Stimulated activated CD4-positive, alpha-beta T cell treated with anti-CD3 and anti-CD28 coated beads, Interleukin-2, amount 100 ng/mL, for 24 hours (primary cell): ENCODE results near the gene ZMYND8.

Source experiments
- DNase-seq, 2 donors: peaks; one replicate each; pipeline ENCODE4 v3.0.0-alpha.2; 2020

The ZMYND8 gene

GRCh38 chr20:47353239-47353691, 3.2 kb downstream of the ZMYND8 start:
- DNase-seq, result no peak

GRCh38 chr20:47352332-47353238, 3.9 kb downstream of the ZMYND8 start:
- DNase-seq, result no peak

DNA sequence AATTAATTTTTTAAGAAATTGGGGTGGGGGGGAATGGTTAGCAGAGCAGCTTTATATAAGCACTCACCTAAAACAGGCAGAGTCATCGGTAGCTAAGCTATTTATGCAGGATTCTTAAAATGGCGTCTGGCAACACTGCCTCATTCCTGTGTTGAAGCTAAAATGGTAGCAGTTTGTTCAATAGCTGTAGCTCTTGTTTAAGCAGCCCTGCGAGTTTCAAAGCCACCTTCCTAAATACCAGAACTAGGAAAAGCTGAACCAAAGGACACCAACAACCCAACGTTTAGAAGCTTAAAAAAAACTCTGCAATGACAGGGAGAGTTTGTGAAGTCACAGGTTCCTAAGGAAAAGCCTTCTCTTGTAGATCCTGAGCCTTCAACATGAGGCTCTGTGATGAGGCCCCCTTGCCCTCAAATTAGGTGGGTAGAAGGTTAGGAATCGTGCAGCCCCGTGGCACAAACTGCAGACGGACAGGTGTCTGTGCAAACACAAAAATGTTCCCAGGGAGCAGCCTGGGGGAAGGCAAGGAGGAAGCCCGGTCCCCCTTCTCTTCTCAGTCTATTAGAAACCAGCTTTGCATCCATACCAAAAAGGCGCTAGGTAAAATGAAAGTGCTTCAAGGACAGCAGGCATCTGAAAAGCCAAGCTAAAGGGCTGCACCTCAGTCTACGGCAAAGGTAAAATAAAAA, 4.7 kb downstream of the ZMYND8 start:
- no peak for DNase-seq

DNA sequence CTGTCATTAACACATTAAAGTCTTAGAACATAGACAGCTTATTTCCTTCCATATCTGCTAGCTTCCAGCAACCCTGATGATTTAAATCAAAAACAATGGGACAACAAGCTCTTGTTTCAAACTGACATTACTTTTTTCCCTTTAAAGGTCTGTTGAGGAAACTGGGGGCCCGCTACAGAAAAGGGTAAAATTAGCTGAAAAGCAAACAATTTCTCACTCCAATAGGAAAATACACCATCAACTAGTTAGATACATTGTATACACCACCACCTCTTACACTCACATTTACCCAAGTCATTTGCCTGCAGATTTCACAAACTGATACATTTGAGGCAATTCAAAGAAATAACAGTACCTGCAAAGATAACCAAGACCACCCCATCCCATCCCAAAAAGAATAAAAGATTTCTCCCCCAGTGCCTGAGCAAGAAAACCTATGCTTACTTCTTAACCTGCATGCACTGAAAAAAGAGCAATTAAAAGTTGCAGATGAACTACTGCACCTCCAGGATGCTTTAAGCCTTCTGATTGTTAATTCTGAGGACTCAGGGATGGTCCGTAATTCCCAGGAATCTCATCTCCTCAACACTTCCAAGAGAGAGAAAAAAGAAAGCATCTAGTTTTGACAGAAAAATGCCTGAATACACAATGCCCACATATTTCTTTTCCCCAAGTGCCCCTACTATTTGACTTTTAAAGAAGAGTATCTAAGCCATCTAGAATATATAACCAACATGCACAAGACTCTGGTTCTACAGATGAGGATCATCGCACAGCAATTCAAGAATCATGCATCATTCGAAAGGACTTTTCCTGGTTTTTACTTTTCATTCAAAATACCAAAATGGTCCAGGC, 5.6 kb downstream of the ZMYND8 start:
- no peak for DNase-seq

DNA sequence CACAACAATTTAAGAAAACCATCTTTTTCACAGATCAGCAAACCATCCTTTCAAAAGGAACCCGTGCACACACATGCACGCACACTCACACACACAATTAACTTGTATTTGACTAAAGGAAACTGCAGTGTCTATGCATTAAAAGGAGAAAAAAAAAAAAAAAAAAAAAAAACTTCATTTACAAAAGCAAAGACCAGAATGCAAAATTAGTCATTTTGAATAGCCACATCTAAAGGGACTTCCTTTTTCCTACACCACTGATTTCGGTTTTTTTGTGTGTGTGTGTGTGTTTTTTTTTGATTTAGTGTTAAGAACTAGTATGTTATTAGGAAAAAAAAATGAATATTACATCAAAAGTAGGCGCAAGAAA, 6.3 kb downstream of the ZMYND8 start:
- DNase-seq, result no peak

- no peak for DNase-seq
Observed at GRCh38 chr20:47349365-47350180, 6.9 kb downstream of the ZMYND8 start.

- no peak for DNase-seq
Observed at GRCh38 chr20:47348539-47349142, 7.9 kb downstream of the ZMYND8 start.

DNA sequence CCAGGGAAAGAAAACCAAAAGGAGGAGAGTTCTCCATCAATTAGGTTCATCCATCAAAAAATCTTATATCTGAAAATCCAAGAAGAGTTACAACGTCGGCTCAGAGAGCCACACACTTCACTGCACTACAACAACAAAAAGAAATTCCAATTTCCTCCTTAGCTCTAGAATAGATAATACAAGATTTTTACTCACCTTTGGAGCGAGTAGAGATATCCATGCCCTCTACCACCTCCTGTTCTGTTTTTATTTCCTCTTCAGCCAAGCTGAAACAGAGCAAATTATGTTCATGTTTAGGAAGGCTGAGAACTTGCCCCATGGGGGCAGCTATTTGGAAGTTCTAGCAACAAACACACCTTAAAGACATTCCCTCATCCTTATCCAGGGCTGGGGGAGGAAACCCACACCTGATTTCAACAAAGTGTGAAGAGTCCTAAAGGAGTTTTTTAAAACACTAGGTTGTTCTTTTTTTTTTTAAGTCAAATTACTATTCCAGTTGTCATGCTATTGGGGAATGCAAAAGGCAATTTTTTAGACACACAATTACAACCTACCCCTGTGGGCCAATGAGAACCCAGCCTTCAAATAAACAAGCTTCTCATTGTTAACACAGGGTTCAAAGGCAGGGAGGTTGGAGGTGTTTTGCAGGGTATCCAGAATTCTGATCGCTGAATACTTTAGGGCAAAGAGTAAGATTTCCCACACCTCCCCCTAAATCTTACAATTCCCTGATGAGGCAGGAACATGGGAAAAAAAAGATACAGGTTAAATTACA, 8.7 kb downstream of the ZMYND8 start:
- DNase-seq, result no peak

- DNase-seq, result no peak
Observed at GRCh38 chr20:47346172-47346571, 10.3 kb downstream of the ZMYND8 start.

GRCh38 chr20:47345214-47345613, 11.3 kb downstream of the ZMYND8 start:
- no peak for DNase-seq

DNA sequence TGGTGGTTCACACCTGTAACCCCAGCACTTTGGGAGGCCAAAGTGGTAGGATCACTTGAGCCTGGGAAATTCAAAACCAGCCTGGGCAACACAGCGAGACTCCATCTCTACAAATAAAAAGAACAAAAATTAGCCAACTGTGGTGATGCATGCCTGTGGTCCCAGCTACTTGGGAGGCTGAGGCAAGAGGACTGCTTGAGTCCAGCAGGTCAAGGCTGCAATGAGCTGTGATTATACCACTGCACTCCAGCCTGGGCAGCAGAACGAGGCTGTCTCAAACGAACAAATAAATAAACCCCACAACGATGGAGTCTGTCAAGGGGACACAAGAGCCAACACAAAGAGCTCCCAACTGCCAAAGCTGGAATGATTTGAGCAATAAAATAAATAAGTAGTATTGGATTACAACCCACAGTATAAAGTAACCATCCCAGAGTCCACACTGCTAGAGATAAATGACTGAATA, 13.5 kb downstream of the ZMYND8 start:
- DNase-seq, result no peak

- DNase-seq, result no peak
Observed at GRCh38 chr20:47338131-47338628, 18.3 kb downstream of the ZMYND8 start.

DNA sequence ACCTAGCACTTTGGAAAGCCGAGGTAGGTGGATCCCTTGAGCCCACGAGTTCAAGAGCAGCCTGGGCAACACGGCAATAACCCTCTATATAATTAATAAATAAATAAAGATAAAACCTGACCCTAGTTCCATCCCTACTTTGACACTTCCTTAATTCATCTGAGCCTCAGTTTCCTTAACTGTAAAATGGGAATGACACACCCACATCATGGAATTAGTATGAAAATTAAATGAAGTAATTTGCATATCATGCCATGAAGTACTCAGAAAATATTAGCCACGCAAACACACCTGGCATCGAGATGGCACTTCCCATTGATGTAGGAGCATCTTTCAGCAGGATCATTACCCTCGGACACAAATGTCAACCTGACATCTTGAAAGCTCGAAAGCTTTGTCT, 19.1 kb downstream of the ZMYND8 start:
- DNase-seq, result no peak

DNA sequence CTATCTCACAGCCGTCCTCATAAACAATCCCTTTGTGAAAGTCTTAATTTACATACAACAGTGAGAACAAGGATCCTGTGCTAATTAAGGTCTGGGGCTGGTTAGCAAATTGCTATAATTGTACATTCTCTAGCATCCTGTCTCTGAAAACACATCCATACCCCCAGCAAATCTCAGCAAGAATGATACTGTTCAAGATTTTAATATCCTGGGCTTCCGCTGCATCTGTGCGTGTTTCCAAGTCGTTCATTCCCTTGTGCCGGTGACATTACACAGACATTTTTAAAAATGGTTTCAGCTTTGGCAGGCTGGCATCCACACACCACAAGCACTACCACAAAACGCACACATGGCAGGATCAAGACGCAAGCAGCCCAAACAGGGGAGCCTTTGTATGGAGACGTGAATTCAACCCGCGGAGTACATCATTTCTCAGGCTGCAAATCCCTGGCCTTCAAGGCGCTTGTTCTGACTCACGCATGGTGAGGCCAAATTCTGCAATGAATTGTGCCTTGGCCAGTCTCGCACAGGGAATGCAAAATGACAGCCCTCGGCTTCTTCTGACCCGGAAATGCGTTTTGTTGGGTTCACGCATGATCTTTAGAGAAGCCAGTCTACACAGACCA, 20.3 kb downstream of the ZMYND8 start:
- no peak for DNase-seq

- no peak for DNase-seq
Observed at GRCh38 chr20:47335251-47336128, 21.0 kb downstream of the ZMYND8 start.

GRCh38 chr20:47334022-47334551, 22.4 kb downstream of the ZMYND8 start:
- no peak for DNase-seq

GRCh38 chr20:47332381-47333206, 23.9 kb downstream of the ZMYND8 start:
- no peak for DNase-seq
